Mammary epithelial cell (primary cell): ENCODE data around the gene ARHGEF2.

ENCODE experiments used
- CTCF ChIP-seq, 2 donors: IDR thresholded peaks in 1 of 2; conservative IDR thresholded peaks in 1 of 2; 2 replicates each; pipeline ENCODE4 v1.5.1; 2011 to 2012; ENCODE audit warnings: inconsistent platforms in 2 of 2, low read length in 2 of 2, mild to moderate bottlenecking in 2 of 2, control low read depth in 1 of 2, low read depth in 1 of 2; ENCODE audit not compliant: insufficient read depth in 1 of 2; ENCODE audit errors: extremely low read depth in 1 of 2
- EZH2 ChIP-seq: IDR thresholded peaks from 2 replicates; pipeline ENCODE4 v1.6.1; 2012; ENCODE audit warnings: low read length, inconsistent platforms, borderline replicate concordance

GRCh38 chr1:156021093-156021428 lies 42.7 kb upstream of the ARHGEF2 start:
- TF ChIP-seq CTCF (conservative IDR thresholded peaks at IDR 0.05 in 1 of 2, IDR thresholded peaks at IDR 0.05 in 1 of 2; ENCODE audit: extremely low read depth in 1 of 2, insufficient read depth in 1 of 2, low read depth in 1 of 2, low read length in 2 of 2) (no peak), EZH2 (no peak)
